Stimulated activated CD4-positive, alpha-beta T cell treated with anti-CD3 and anti-CD28 coated beads, TNF-alpha, amount 100 ng/mL, for 24 hours (primary cell): ENCODE data around the gene EXTL2.
"Not testable (repeated sequence)": the region's sequence is repeated elsewhere in the genome, so short reads cannot be mapped to it uniquely, and the experiment has no call there.

Experiments
- DNase-seq, 3 experiments: peaks; one replicate each; pipeline ENCODE4 v3.0.0-alpha.2; 2020; ENCODE audit warnings: low read depth in 3 of 3

The EXTL2 gene, protein sequence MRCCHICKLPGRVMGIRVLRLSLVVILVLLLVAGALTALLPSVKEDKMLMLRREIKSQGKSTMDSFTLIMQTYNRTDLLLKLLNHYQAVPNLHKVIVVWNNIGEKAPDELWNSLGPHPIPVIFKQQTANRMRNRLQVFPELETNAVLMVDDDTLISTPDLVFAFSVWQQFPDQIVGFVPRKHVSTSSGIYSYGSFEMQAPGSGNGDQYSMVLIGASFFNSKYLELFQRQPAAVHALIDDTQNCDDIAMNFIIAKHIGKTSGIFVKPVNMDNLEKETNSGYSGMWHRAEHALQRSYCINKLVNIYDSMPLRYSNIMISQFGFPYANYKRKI

GRCh38 chr1:100894603-100895539, at the start of gene EXTL2:
EXTL2 (minus strand) TSS chr1:100894842; CDS start chr1:100888757, 6,085 bp downstream.
- peak; percentile 46 to 77 (median 52) for DNase-seq

DNA sequence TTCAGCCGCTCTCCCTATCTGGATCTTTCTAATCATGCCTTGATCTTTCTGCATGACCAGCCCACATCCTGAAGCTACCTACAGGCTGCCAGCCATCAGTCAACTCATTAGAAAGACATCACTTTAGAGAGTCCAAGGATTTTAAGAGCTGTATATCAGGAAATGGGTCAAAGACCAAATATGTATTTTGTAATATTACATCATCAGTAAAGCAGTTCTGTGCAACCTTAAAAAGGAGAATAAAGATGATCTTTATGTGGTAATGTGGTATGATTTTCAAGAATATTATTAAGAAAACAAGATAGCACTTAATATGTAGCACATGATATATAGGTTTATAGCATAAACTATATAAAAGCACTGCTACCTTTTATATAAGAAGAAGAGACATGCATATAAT, 48.9 kb upstream of the EXTL2 start:
- DNase-seq, result no peak

DNA sequence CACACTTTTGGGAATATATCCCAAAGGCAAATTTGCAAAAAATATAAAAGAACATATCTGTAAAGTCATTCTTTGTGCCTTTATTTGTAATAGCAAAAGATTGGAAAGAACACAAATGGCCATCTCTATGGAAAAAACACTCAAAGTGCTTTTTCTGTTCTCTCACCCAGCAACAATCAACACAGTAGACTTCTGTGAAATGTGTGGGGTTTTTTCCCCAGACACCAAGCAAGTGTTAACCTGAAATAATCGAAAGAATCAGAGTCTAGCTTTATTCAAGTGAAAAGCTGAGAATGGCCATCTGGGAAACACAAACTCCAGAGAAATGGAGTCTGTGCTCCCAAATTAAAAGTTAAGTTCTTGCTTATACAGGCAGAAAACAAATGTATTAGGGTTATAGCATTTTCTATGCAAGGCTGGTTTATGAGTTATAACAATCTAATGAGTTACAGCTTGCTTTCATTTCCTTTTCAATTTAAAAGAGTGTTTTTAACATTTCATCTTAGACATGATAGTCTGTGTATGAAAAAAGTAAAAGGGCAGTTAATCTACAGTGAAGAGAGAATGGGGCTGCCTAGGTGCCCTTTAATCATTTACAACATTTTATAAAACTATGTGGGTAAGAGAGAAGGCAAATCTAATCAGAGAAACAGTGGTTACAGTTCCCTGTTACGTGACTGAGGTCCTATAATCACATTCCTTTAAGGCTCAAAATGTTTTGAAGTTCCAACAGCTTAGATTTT, 47.8 kb upstream of the EXTL2 start:
- no peak for DNase-seq

DNA sequence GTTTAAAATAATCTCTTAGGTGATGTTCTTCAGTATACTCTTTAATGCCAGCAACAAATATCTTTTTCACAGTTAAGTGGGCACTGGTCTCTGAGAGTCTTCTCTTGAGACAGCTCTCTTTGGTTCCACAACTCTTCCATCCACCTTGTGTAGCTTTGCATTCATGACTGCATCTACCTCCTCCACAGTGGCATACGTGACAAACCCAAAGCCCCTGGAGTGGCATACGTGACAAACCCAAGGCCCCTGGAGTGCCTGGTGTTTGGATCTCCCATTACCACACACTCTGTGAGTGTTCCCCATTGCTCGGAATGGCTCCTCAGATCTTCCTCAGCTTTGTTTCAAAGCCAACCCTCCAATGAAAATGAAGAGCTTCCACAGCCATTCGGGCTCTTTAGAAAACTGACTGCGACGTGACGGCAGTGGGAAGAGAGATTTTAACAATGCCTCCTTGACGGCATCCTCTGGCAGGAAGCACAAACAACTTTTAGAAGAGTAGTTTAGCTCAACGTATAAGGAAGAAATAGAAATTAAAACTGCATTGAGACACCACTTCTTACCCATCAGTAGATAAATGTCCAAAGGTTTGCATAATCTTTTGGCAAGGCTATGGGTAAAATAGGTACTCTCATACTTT, 47.1 kb upstream of the EXTL2 start:
- no peak for DNase-seq

GRCh38 chr1:100941098-100941527, 46.5 kb upstream of the EXTL2 start:
- DNase-seq, result peak in 1 of 3 experiments; percentile 43

DNA sequence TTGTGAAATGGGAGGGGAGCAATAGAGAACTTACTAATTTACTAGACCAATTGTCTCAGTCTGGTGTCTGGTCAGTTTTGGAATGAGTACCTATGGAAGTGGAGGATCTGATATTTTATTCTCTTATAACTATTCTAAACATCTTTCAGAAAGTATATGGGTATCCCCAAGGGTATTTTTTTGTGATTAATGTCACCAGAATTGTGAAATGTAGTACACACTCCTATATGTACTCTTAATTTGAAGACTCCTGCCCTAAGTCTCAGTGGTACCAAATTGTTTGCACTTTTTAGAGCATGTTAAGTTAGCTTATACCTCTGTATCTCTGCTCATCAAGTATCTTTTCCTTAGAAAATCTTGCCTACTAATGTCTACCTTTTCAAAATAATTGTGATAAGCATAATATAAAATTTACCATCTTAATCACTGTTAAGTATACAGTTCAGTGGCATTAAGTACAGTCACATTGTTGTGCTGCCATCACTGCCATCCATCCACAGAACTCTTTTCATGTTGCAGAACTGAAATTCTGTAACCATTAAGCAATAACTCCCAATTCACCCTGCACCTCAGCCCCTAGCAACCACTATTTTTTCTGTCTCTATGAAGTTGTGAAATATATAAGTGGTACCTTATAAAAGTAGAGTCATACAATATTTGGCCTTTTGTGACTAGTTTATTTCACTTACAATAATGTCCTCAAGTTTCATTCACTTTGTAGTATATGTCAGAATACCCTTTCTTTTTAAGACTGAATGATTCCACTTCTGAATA, 41.7 kb upstream of the EXTL2 start:
- DNase-seq, result no peak

- DNase-seq, result not testable (repeated sequence)
Observed at GRCh38 chr1:100933555-100933954, 38.9 kb upstream of the EXTL2 start.

DNA sequence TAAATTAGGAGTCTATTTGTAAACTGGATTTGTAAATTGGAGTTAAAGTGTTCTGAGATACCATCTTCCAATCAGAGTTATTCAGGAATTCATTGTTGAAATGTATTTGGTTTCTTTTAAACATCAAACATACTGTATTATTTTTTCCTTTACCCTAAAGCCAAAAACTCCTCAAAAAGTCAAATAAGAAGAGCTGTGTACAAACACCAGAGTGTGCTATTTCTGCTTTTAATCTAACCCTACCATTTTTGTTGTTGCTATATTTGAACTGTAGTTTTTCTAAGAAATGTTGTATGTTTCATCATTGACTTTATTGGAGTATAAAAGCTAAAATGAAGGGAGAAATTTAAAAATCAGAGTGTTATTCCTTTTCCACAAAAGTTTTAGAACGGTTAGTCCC, 37.1 kb upstream of the EXTL2 start:
- DNase-seq, result no peak

GRCh38 chr1:100930494-100930893, 35.9 kb upstream of the EXTL2 start:
- no peak for DNase-seq

DNA sequence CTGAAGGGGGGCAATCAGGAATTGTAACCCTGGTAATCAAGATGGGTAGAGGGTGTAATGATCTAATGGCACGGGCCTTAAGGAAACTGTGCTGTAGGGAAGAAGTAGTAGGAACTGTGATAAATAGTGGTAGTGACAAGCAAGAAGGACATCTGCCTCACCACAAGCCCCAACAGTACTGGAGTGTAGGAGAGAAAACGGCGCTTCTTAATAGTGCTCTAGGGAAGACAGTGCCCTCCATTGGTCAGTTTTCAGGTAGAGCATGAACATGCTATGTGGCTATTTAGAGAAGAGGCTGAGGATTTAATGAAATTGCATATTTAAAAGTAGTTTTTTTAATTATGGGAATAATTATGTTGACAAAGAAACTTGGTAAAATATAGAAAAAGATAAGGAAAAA, 33.5 kb upstream of the EXTL2 start:
- no peak for DNase-seq

DNA sequence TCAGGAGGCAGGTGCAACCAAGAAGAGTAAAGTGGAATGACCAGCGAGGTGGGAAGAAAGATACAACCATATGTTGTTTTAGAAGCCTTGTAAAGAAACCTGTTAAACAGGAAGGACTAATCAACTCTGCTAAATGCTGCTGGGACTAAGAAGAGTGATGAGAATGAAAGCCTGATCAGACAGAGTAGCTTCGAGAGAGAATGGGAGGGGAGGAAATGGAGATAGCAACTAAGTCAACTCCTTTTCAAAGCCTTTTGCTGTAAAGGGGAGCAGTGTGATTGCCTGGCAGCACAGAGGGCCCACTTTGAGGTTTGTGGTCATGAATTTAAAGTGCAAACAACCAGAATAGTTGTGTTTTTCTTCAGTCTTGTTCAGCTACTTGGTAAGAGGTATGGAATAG, 32.6 kb upstream of the EXTL2 start:
- no peak for DNase-seq

DNA sequence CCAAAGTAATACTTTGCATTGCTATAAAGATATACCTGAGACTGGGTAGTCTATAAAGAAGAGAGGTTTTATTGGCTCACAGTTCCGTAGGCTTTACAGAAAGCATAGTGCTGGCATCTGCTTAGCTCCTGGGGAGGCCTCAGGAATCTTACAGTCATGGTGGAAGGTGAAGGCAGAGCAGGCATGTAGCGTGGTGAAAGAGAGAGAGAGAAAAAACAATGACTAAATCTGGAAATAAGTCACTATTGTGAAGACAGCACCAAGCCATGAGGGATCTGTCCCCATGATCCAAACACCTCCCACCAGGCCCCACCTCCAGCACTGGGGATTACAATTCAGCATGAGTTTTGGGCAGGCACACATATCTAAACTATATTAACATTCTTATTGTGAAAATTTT, 31.6 kb upstream of the EXTL2 start:
- DNase-seq, result no peak

DNA sequence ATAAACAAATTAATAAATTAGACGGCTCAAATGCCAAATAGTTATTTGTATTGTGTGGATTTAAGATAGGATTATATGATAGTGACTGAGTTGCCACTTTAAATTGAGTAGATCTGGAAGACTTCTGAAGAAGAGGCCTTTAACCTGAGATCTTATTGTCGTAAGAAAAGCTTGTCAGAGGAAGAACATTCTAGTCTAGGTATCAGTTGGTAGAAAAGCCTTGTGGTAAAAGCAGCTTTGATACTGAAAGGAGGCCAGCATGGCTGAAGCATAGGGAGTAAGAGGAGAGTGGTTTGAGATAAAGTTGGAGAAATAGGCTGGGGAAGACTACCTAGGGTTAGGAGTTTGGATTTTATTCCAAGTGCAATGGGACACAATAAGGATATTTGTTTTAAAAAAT, 30.3 kb upstream of the EXTL2 start:
- DNase-seq, result no peak

GRCh38 chr1:100924212-100924611, 29.6 kb upstream of the EXTL2 start:
- DNase-seq, result peak in 1 of 3 experiments; percentile 29

DNA sequence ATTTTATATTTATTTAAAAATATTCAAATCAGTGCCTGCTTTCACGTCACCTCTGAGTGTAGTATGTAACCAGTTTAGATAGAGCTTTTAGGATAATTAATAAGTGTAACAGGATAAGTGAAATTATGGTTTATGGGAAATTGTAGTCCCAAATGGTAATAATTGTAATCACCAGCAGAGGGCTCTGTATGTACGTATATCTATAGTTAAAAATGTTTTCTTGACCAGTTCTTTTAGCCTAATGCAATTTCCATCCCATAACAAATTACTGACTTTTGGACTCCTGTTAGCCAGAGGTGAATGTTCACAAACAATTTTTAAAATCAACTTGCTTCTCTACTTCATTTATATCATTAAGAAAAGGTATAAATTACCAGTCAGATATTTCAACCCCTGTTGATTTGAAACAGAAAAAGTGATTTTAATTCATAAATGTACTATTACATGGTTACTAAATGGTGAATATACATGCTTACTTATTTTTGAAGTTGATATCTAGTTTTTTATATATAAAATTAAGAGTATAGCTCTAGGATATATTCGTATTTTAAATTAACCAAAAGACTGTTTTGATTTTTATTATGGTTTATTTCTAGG, 26.6 kb upstream of the EXTL2 start:
- DNase-seq, result no peak

DNA sequence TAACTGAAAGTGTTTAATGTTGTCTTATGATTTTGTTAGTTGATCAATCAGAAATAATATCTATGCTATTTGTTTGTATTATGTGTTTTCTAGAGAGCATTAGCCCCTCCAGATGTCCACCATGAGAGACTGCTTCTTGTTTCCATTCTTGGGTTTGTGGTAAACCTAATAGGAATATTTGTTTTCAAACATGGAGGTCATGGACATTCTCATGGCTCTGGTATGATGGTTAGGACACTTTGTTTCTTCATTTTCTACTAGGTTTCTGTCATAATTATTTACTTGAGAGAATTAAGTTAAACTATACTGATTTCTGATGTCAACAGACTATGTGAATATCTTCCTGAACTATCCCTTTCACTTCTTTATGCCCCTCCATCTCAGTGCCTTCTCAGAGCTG, 17.4 kb upstream of the EXTL2 start:
- DNase-seq, result no peak

- DNase-seq, result no peak
Observed at GRCh38 chr1:100909018-100909417, 14.4 kb upstream of the EXTL2 start.

- no peak for DNase-seq
Observed at GRCh38 chr1:100907887-100908286, 13.2 kb upstream of the EXTL2 start.

GRCh38 chr1:100905181-100905580, 10.5 kb upstream of the EXTL2 start:
- DNase-seq, result no peak

- no peak for DNase-seq
Observed at GRCh38 chr1:100904528-100904927, 9.9 kb upstream of the EXTL2 start.
